Mucosa of rectum (tissue), 2 donors: ENCODE results near the gene CLPX.
"Not testable (repeated sequence)": the region's sequence is repeated elsewhere in the genome, so short reads cannot be mapped to it uniquely, and the experiment has no call there.

ENCODE experiments used
- H3K27ac ChIP-seq, 2 donors: one replicate each; pipeline ENCODE4 v1.7.0; 2013; ENCODE audit warnings: inconsistent platforms in 2 of 2, low read depth in 2 of 2, low read length in 2 of 2
- H3K27me3 ChIP-seq, 2 donors: one replicate each; pipeline ENCODE4 v1.7.0; 2013; ENCODE audit warnings: low read length in 2 of 2; ENCODE audit not compliant: control insufficient read depth in 2 of 2, insufficient read depth in 2 of 2
- H3K36me3 ChIP-seq, 2 donors: one replicate each; pipeline ENCODE4 v1.7.0; 2013; ENCODE audit warnings: low read length in 2 of 2; ENCODE audit not compliant: control insufficient read depth in 2 of 2, insufficient read depth in 2 of 2
- H3K4me1 ChIP-seq, 2 donors: one replicate each; pipeline ENCODE4 v1.7.0; 2013; ENCODE audit warnings: low read length in 2 of 2, mild to moderate bottlenecking in 1 of 2; ENCODE audit not compliant: control insufficient read depth in 2 of 2, insufficient read depth in 2 of 2
- H3K4me3 ChIP-seq, 2 donors: one replicate each; pipeline ENCODE4 v1.7.0; 2013; ENCODE audit warnings: low read length in 2 of 2
- H3K9ac ChIP-seq, 2 donors: one replicate each; pipeline ENCODE4 v1.7.0; 2013; ENCODE audit warnings: low read length in 2 of 2, low read depth in 1 of 2, mild to moderate bottlenecking in 1 of 2
- H3K9me3 ChIP-seq, 2 donors: one replicate each; pipeline ENCODE4 v1.7.0; 2013; ENCODE audit warnings: low read length in 2 of 2; ENCODE audit not compliant: control insufficient read depth in 2 of 2
- donor health status: healthy.
- donor health status: Normal muscosa, but diverticular disease.

CLPX gene

DNA sequence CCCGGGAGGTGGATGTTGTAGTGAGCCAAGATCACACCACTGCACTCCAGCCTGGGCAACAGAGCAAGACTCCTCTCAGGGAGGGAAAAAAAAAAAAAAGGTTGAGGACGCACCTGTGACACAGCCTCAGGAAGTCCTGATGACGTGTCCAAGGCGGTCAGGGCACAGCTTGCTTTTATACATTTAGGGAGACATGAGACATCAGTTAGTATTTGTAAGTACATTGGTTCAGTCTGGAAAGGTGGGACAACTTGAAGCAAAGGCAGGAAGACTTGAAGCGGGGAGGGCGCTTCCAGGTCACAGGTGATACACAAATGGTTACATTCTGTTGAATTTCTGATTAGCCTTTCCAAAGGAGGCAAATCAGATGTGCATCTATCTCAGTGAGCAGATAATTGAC, 46.5 kb downstream of the CLPX start:
- H3K4me1 ChIP-seq, H3K27me3 ChIP-seq, H3K9ac ChIP-seq, H3K4me3 ChIP-seq, H3K36me3 ChIP-seq, H3K27ac ChIP-seq, H3K9me3 ChIP-seq: not testable (repeated sequence)

DNA sequence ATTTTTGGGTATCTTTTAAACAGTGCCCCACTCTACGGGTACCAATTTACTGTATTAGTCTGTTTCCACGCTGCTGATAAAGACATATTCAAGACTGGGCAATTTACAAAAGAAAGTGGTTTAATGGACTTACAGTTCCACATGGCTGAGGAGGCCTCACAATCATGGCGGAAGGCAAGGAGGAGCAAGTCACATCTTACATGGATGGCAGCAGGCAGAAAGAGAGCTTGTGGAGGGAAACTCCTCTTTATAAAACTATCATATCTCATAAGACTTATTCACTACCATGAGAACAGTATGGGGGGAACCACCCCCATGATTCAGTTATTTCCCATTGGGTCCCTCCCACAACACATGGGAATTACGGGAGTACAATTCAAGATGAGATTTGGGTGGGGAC, 47.2 kb downstream of the CLPX start:
- H3K27me3 ChIP-seq, H3K9me3 ChIP-seq, H3K9ac ChIP-seq, H3K36me3 ChIP-seq, H3K27ac ChIP-seq, H3K4me3 ChIP-seq, H3K4me1 ChIP-seq: not testable (repeated sequence)

DNA sequence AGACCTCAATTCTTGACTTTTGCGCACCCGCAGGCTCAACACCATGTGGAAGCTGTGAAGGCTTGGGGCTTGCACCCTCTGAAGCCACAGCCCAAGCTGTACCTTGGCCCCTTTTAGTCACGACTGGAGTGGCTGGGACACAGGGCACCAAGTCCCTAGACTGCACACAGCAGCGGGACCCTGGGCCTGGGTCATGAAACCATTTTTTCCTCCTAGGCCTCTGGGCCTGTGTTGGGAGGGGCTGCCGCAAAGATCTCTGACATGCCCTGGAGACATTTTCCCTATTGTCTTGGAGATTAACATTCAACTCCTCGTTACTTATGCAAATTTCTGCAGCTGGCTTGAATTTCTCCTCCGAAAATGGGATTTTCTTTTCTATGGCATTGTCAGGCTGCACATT, 48.1 kb downstream of the CLPX start:
- H3K9me3 ChIP-seq, H3K27ac ChIP-seq, H3K27me3 ChIP-seq, H3K9ac ChIP-seq, H3K4me3 ChIP-seq, H3K4me1 ChIP-seq, H3K36me3 ChIP-seq: not testable (repeated sequence)

DNA sequence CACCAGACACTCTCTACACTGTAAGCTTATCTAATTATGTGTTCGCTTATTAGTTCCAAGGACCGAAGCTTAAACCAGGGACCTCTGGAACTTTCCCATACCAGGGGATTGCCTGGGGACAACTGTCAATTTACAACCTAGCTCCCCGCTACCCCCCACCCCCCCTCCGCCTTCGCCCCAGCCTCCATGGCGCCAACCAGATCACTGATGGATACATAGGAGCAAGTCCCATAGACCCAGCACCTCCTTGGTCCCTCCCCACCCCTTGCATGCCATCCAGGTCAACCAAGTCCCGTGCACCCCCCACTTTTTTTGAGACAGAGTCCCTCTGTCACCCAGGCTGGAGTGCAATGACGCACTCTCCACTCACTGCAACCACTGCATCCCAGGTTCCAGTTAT, 50.6 kb downstream of the CLPX start:
- Histone ChIP-seq H3K36me3 (peaks cover 0 to 1% of the 10 kb centered on the region in 2 donors), H3K9ac (no peak overlapping the region), H3K27ac (no peak overlapping the region), H3K4me1 (peaks cover 3 to 5% of the 10 kb centered on the region in 2 donors), H3K9me3 (no peaks in the 10 kb centered on the region), H3K27me3 (no peaks in the 10 kb centered on the region), H3K4me3 (peak overlapping the region in 1 of 2 donors; percentile 98)

DNA sequence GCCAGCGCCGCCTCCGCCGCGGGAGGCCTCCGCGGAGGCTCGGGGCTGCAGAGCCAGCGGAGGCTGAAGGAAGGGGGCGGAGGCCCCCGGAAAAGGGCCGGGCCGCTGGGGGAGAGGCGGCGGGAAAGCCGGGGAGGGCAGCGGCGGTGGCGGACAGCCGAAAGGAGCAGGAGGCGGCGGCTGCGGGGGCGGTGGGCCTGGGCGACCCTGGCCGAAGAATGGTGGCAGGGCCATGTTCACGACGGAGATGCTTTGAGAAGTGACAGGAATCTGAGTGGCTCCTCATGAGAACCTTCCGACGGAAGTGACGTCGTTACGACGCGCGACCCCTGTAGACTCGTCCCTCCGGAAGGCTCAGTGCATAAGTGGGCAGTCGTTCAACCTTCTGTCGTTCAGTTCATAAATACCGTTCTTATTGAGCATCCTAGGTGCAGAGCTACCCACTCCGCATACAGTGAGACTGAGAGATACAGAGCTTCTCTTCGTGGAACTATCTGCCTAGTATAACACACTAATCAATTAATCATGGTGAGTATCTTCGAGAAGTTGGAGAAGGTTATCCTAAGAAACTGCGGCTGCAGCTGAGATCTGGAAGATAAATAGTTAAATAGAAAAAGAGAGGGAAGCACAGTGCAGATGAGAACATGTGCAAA, 51.5 kb downstream of the CLPX start, which contains the start of gene PDCD7:
Gene PDCD7, minus strand, starts transcription at position 261 of the 653 bp plus-strand sequence. Its CDS starts 27 bp downstream, at position 234.
- H3K9ac ChIP-seq, result peak within 1 kb of the TSS; percentile 77
- peaks cover 3 to 5% of the 10 kb centered on the region in 2 donors for H3K4me1 ChIP-seq
- H3K27ac ChIP-seq, result peak within 1 kb of the TSS; percentile 82 to 87

DNA sequence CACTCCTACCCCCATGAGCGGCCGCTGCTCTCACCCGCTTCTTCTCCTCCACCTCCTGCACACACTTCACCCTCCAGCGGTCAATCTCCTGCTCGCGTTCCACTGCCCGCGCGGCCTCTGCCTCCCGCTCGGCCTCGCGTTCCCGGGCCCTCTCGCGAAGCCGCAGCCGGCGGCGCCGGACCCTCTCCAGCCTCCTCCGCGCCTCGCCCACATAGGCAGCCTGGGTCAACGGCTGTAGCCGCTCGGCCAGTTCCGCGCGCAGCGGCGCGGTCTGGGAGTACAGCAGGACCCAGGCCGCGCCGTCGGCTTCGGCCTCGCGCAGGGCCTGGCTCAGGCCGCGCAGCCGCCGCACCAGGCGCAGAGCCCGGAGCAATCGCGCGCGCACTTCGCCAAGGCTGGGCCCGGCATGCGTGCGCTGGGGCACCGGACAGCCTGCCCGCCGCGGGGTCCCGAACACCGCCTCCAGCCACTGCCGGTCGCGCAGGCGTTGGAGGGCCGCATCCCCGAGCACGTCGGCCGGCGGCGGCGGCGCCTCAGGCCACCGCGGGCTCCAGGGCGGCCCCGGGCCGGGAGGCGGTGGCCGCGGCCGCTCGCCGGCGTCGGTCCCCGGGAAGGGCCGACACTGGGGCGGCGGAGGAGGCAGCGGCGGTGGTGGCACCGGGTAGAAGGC, 52.1 kb downstream of the CLPX start:
- H3K27me3 ChIP-seq, result no peaks in the 10 kb centered on the region

More for the DNA sequence above, 51.5 kb downstream of the CLPX start, which contains the start of gene PDCD7:
- no peaks in the 10 kb centered on the region for H3K27me3 ChIP-seq
- H3K9me3 ChIP-seq, result no peaks in the 10 kb centered on the region
- H3K36me3 ChIP-seq, result peaks cover 6 to 10% of the 10 kb centered on the region in 2 donors
- H3K4me3 ChIP-seq, result peak within 1 kb of the TSS; percentile 83 to 98

DNA sequence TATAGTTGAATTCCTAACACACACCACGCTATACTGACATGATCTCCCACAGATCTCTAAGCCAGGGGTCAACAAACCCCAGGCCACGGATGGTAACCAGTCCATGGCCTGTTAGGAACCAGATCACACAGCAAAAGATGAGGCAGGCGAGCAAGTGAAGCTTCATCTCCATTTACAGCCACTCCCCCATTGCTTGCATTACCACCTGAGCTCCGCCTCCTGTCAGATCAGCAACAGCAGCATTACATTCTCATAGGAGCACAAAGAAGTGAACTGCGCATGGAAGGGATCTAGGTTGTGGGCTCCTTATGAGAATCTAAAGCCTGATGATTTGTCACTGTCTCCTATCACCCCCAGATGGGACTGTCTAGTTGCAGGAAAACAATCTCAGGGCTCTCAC, 54.2 kb downstream of the CLPX start:
- no peak overlapping the region for H3K9ac ChIP-seq
- peaks cover 23 to 31% of the 10 kb centered on the region in 2 donors for H3K36me3 ChIP-seq
- H3K4me1 ChIP-seq, result peaks cover 3 to 5% of the 10 kb centered on the region in 2 donors
- H3K27me3 ChIP-seq, result no peaks in the 10 kb centered on the region
- H3K9me3 ChIP-seq, result no peaks in the 10 kb centered on the region
- no peak overlapping the region for H3K27ac ChIP-seq
- H3K4me3 ChIP-seq, result no peak overlapping the region

More for the DNA sequence above, 52.1 kb downstream of the CLPX start:
- peaks cover 12 to 17% of the 10 kb centered on the region in 2 donors for H3K36me3 ChIP-seq
- peaks cover 3 to 5% of the 10 kb centered on the region in 2 donors for H3K4me1 ChIP-seq
- peak overlapping the region; percentile 83 to 98 for H3K4me3 ChIP-seq
- H3K9me3 ChIP-seq, result no peaks in the 10 kb centered on the region
- peak overlapping the region; percentile 68 to 77 for H3K9ac ChIP-seq
- peak overlapping the region; percentile 82 to 87 for H3K27ac ChIP-seq

DNA sequence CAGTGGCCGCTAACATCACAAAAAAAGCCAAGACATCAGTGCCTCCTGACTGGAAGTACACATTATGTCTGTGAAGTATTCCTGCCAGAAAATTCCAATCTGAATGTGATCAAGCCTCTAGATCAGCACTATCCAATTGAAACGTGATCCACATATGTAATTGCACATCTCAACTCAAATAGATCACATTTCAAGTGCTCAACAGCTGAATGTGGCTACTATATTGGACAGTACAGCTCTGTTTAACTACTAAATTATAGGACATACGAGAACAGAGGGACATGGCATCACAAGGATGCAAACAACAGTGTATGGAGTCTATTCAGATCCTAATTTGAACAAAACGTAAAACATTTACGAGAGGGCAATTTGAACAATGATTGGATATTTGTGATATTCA, 69.6 kb downstream of the CLPX start:
- Histone ChIP-seq H3K27ac (no peak overlapping the region), H3K9me3 (no peaks in the 10 kb centered on the region), H3K36me3 (peaks cover 24 to 51% of the 10 kb centered on the region in 2 donors), H3K9ac (no peak overlapping the region), H3K27me3 (no peaks in the 10 kb centered on the region), H3K4me3 (no peak overlapping the region), H3K4me1 (no peaks in the 10 kb centered on the region)

DNA sequence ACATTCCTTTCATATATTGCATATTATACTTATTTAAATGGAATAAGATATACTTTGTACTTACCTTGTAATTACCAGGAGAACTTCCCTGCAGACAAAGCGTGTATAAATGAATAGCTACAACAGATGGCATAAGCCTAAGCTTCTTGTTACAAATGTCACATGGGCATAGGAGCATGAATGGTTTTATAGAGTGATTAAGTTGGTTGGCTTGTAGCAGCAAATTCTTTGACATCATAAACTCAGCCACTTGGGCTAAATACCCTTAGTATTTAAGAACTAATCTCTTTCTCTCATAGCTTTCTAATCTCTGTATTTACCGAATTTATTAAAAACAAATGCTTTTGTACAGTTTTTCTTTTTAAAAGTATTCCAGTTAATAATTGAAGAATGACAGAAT, 70.1 kb downstream of the CLPX start, which contains the start of gene UBAP1L:
Gene UBAP1L, minus strand, starts transcription at position 115 of the 400 bp plus-strand sequence. CDS start 8,985 bp downstream, outside the sequence.
- Histone ChIP-seq H3K27ac (no peak within 1 kb of the TSS), H3K4me3 (no peak within 1 kb of the TSS), H3K36me3 (peaks cover 24 to 51% of the 10 kb centered on the region in 2 donors), H3K4me1 (no peaks in the 10 kb centered on the region), H3K27me3 (no peaks in the 10 kb centered on the region), H3K9ac (no peak within 1 kb of the TSS), H3K9me3 (no peaks in the 10 kb centered on the region)

DNA sequence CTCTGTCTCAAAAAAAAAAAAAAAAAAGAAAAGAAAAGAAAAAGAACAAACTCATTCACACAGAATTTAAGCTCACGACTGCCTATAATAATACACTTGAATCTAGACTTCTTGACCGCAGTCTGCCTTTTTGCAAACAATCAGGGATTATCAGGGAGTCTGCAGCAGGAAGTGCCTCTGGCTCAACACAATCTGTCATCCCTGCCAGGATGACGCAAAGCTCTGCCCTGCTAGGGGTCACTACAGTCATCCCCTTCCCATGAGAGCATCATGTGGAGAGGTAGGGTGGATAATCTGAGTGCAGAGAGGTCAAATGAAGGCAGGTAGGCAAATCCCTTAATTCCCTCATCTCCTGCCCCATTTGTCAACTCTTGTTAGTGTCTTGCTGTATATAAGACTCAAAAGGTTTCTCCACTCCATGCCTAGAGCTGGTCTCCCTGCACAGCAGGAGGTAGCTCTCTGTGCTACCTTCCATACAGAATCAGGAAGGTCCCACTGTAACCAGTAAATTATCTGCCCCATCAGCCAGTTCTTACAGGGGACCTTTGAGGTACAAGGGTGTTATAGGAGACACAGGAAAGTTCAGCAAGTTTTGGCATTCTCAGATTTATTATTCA, 74.4 kb downstream of the CLPX start:
- no peaks in the 10 kb centered on the region for H3K27me3 ChIP-seq
- H3K4me1 ChIP-seq, result no peaks in the 10 kb centered on the region
- no peak overlapping the region for H3K27ac ChIP-seq
- H3K9ac ChIP-seq, result no peak overlapping the region
- no peak overlapping the region for H3K4me3 ChIP-seq
- no peaks in the 10 kb centered on the region for H3K9me3 ChIP-seq
- H3K36me3 ChIP-seq, result peaks cover 7 to 30% of the 10 kb centered on the region in 2 donors
